Measurements from ENCODE around the gene ADCYAP1. TPM values are rescaled to one million over a fixed set of nuclear protein-coding genes. Genes with fewer than 3 reads are reported as not detected.

The ADCYAP1 gene
- total and polyA plus RNA-seq, 11 donors = 0.08 to 2.5 (median 0.27) TPM; not detected in 5

GRCh38 chr18:933082-933481 lies 28.4 kb downstream of the ADCYAP1 start:
- TF ChIP-seq CTCF (IDR thresholded peaks at IDR 0.05) (no peak), POLR2A (IDR thresholded peaks at IDR 0.05) (no peak)
- Histone ChIP-seq H3K4me1 (no peaks in the 10 kb centered on the region), H3K27ac (no peak overlapping the region), H3K9me3 (no peaks in the 10 kb centered on the region), H3K36me3 (no peaks in the 10 kb centered on the region), H3K4me3 (no peak overlapping the region), H3K27me3 (peaks cover 0 to 1% (median 0%) of the 10 kb centered on the region in 9 donors)
- intact Hi-C loops (cut with DNase I) = no loop called here
- DNase-seq (no peak), ATAC-seq (no peak)
- 38 to 50% (median 45%) methylated on average over 2 of the region's 2 CpGs for WGBS, 4 donors

- H3K27me3 ChIP-seq = no peaks in the 10 kb centered on the region
- WGBS, 4 donors = 59 to 71% (median 63%) methylated on average over 8 of the region's 8 CpGs
- intact Hi-C loops (cut with DNase I) = no loop called here
- no peaks in the 10 kb centered on the region for H3K9me3 ChIP-seq
- no peaks in the 10 kb centered on the region for H3K36me3 ChIP-seq
- no peaks in the 10 kb centered on the region for H3K4me1 ChIP-seq
- TF ChIP-seq POLR2A (IDR thresholded peaks at IDR 0.05) (no peak), CTCF (IDR thresholded peaks at IDR 0.05) (no peak)
- H3K27ac ChIP-seq = no peak overlapping the region
- DNase-seq = no peak
- H3K4me3 ChIP-seq = no peak overlapping the region
- ATAC-seq = no peak
Measured at GRCh38 chr18:934518-935133, 30.0 kb downstream of the ADCYAP1 start.

GRCh38 chr18:936941-937340 lies 32.3 kb downstream of the ADCYAP1 start:
- H3K27ac ChIP-seq = no peak overlapping the region
- DNase-seq = no peak
- H3K4me1 ChIP-seq = no peaks in the 10 kb centered on the region
- intact Hi-C loops (cut with DNase I) = no loop called here
- H3K4me3 ChIP-seq = no peak overlapping the region
- ATAC-seq = no peak
- no peaks in the 10 kb centered on the region for H3K36me3 ChIP-seq
- H3K9me3 ChIP-seq = no peaks in the 10 kb centered on the region
- TF ChIP-seq POLR2A (IDR thresholded peaks at IDR 0.05) = no peak
- no peak for TF ChIP-seq CTCF (IDR thresholded peaks at IDR 0.05)
- WGBS, 4 donors = 57 to 72% (median 66%) methylated on average over 5 to 6 of the region's 6 CpGs
- H3K27me3 ChIP-seq = peaks cover 0 to 2% (median 0%) of the 10 kb centered on the region in 9 donors

- ATAC-seq = no peak
- H3K9me3 ChIP-seq = no peaks in the 10 kb centered on the region
- H3K27me3 ChIP-seq = peaks cover 0 to 2% (median 0%) of the 10 kb centered on the region in 9 donors
- TF ChIP-seq CTCF (IDR thresholded peaks at IDR 0.05) (no peak), POLR2A (IDR thresholded peaks at IDR 0.05) (no peak)
- H3K4me1 ChIP-seq = no peaks in the 10 kb centered on the region
- H3K4me3 ChIP-seq = no peak overlapping the region
- H3K27ac ChIP-seq = no peak overlapping the region
- DNase-seq = no peak
- 41 to 55% (median 50%) methylated on average over 4 of the region's 4 CpGs for WGBS, 4 donors
- intact Hi-C loops (cut with DNase I) = no loop called here
- H3K36me3 ChIP-seq = no peaks in the 10 kb centered on the region
Measured at GRCh38 chr18:939166-939565, 34.5 kb downstream of the ADCYAP1 start.

All from heart left ventricle (tissue), 16 donors.